CD4-positive, alpha-beta T cell treated with Interleukin-12 subunit alpha and Interleukin-12 subunit beta, for 1 hour (primary cell): ENCODE measurements around the gene PRKCE.

Experiments
- DNase-seq: peaks from one replicate; pipeline ENCODE4 v3.0.0-alpha.2; 2020

PRKCE gene

DNA sequence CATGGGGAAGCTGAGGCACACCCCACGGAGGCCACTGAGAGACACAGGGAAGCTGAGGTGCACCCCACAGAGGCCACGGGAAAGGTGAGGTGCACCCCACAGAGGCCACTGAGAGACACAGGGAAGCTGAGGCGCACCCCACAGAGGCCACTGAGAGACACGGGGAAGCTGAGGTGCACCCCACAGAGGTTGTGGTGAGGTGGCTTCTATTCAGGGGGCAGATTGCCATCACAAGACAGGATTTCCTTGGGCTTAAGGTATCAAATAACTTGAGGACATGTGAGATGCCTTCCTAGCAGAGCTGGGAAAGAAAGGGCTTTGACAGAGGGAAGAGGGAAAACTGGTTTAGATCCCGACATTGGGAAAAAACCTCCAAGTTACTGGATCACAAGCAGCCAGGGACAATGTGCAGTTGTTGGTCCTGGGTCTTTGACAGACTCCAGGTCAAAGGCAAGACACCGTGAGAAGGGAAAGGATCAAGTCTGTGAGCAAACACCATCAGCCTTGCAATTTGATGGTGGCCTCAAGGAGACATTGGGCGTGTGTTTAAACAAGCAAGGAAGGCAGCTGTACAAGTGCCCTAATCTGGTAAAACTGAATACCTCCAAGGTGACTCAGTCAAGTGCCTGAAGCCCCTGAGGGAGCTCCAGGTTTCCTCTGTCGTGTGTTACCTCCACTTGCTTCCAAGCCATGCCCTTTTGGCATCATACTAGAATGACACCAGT is 512.5 kb downstream of the PRKCE start:
- DNase-seq, result no peak

DNA sequence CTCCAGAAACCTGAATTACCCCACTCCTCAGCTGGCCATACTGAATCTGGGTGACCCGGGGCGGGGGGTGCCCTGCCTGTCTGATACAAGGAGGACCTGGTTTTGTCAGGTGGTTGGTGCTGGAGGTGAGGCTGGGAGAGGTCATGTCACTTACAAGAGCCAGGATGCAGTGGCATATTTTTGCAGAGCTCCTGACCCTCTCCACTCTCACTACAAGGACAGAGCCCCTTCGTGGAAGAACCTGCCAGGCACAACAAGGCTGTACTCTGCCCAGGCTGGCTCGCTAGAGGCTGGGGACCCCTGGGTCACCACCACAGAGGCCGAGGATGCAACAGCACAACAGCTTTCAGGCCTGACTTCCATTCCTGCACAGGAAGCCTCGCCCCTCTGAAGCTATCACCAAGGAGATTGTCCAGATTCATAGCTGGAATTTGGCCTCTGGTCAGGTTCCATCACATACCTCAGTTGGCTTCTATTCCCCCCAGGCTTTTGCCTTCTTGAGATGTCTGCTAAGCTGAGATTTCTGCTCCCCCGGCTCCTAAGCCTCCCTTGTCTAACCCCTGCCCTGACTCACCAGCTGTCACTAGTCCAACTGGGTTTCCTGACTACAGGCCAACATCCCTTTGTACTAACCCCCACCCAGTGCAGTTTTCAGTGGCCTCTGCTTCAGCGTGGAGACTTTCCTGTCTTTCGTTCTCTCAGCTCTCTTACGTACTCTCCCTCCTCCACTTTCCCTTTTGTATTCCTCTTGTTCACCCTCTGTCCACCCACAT is 513.2 kb downstream of the PRKCE start:
- DNase-seq, result no peak

DNA sequence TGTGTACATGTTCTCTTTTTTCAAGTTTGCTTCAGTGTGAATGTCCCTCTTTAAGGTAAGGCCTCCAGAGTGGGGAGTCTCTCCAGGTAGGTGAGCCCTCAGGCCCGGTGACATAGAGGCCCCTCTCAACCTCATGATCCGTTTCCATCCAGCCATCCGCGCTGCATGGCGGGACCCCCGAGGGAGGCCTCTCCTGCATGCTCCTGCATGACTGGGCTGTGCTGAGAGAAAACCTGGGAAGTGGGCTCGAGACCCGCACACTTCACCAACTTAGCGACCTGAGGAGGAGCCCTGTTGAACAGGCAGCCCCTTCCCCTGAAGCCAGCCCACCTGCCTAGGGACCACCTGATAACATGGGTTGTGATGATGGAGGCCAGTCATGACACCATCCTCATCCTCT is 514.4 kb downstream of the PRKCE start:
- no peak for DNase-seq

DNA sequence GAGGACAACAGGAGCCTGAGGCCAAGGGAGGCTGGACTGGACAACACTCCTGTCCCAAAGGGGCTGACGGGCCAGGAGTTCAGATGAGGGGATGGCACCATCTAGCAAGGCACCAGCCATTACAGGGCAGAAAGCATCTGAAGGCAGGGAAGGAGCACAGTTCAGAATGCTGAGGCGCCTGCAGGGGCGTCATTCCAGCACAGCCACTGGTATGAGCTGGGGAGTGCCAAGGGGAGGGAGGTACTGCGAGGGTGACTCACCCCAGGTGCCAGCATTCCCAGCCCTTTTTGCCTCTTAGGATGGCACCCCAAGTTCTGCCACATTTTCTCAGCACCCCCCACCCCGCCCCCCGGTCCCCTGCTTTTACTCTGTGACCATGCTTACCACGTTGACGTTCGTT is 515.9 kb downstream of the PRKCE start:
- DNase-seq, result no peak

DNA sequence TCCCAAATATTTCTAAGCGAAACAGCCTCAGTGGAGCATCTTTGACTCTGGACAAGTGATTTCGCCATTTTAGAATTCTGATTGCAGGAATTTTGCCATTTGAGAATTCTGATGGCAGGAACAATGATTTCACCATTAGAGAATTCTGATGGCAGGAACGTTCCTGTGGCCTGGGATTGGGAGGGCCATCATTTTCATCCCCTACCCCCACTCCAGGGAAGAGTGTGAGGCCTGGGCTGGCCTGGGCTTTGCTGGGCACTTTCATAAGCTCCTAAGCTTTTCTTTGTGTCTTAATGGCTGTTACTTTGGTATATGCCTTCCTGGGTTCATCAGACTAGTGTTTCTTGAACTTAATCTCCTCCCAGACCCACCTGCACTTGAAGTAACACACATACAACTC is 516.4 kb downstream of the PRKCE start:
- DNase-seq, result no peak

DNA sequence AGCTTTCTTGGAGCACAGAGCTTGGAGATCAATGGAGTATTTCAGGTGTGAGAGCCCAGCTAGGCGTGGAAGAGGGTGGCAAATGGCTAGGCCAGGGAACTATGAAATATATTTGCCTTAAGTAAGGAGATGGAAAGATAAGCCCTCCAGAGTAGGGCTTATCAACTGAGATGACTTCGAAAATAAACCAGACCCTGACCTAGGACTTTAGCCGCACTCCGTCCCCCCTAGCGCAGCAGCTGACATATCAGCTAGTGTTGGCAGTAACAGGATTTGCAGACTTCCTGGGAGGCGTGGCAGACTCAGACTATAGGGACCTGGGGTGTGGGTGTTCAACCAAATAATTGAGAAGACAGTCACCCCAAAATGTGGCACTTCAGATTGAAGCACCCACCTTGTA is 518.0 kb downstream of the PRKCE start:
- DNase-seq, result no peak

DNA sequence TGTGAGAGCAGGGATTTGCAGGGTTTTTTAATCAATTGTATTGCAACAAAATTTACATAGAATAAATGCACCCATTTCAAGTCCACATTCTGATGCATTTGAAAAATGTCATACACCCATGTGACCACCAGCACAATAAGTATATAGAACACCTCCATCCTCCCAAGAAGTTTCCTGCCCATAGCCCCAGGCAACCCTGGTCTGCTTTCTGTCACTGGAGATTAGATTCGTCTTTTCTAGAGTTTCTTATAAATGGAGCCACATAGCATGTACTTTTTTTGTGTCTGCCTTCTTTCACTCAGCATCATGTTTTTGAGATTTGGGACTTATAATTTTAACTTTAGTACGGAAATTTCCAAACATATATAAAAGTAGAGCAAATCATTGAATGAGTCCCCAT is 518.6 kb downstream of the PRKCE start:
- no peak for DNase-seq

DNA sequence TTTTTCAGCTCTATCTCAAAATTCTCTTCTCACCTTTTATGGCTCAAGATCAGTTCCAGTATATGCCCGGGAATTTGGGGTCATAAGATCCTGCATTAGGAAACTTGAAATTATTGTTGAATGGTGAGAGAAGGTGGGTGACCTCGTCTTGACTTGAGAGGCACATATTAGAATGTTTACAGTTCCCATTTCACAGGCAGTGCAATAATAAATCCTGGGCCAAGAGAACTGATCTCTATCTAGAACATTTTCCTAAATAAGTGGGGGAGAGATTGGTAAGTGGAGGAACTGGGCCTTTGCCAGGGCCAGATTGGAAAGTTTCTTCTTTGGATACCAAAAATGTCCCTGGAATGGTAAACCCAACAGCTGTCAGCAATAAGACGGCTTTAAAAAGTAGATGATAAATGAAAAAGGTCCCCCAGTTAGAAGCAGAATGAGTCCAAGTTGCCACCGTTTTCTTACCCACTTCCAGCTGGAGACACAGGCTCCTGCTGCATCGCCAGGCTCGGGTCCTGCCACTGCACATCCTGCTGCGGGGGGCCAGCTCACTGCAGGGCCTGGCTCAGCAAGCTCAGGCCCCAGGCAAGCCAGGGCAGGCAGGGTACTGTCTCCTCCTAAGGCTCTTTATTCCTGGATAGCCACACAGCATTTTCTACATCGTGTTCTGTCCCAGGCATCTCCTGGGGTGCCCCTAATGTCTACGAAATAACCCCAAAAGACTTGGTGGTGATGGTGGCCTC is 519.3 kb downstream of the PRKCE start:
- DNase-seq, result no peak

DNA sequence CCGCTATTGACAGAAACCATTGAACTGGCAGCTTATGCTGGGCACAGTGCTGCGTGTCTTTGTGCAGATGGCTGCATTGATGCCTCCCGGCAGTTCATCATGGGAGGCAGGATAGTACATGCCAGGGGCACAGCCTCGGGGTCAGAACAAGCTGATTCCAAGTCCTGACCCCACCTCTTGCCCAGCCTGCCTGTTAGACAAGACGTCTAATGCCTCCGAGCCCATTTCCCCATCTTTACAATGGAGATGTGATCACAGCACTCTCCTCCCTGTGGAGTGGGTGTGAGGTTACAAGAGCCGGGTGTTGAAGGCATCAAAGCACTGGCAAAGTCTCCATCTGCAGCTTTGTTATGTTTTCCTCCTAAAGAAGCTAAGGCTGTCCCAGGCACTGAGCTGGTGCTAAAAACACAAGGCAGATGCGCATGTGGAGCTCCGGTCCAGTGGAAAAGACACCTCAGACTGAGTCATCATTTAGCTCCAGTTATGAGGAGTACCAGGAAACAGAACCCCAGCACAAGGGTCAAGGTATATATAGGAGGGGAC is 520.0 kb downstream of the PRKCE start:
- DNase-seq, result no peak

DNA sequence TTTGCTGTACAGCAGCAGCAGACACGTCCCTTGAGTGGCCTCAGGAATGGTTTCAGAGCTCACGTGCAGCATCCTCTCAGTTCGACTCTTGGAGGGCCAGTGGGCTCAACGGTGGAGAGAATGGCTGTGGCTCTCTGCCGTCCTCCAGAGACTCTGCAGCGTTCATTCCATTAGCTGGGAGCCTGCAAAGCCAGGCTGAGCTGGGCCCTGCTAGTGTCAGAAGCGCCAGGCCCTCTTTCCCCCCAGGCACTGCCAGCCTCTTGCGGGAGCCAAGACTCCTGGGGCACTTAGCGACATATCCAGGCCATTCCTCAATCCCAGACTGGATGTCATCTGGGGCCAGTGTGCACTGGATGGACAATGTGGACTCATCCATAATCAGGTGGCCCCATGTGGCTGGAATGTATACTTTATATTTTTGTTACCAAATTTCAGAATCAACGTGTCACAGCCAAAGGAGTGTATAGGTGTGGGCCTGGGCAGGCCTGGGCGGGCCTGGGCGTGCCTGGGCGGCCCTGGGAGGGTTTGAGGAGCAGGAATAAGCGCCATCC is 520.6 kb downstream of the PRKCE start:
- DNase-seq, result no peak

DNA sequence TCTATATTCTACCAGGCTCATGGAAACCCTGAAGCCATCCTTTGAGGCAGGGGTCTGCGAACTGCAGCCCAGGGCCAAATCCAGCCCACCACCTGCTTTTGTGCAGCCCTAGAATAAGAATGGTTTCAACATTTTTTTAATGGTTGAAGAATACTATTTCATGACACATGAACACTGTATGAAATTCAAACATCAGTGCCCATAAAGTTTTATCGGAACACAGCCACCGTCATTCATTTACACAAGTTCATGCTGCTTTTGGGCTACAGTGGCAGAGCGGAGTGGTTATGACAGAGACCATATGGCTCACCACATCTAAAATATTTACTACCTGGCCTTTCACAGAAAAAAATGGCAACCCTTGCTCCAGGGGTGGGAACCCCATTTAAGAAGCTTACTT is 521.6 kb downstream of the PRKCE start:
- no peak for DNase-seq

DNA sequence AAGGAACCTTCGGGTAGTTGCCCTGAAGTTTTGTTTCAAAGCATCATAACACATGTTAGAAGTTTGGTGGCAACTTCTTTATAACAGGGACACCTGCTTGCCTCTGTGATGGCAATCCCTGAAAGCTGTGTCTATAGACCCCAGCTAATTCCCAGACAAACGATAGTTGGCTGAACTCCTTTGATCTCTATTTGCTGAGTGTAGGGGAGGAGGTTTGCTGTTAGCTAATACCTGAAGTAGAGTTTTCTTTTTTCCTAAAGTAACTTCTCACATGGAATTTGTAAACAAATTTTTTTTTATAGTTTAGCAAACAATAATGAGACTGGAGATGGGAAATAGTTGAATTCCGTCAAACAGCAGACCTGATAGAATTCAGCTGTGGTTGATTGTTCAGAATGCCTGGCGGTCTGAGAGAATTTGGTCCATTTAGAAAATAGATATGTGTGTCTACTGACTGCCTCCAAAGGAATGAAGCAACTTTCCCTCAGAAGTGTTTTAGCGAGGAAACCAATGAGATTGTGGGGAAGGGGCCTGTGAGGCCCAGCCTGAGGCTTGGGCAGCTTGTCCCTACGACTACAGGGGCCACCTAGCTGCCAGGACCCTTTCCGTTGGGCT is 522.3 kb downstream of the PRKCE start:
- no peak for DNase-seq

DNA sequence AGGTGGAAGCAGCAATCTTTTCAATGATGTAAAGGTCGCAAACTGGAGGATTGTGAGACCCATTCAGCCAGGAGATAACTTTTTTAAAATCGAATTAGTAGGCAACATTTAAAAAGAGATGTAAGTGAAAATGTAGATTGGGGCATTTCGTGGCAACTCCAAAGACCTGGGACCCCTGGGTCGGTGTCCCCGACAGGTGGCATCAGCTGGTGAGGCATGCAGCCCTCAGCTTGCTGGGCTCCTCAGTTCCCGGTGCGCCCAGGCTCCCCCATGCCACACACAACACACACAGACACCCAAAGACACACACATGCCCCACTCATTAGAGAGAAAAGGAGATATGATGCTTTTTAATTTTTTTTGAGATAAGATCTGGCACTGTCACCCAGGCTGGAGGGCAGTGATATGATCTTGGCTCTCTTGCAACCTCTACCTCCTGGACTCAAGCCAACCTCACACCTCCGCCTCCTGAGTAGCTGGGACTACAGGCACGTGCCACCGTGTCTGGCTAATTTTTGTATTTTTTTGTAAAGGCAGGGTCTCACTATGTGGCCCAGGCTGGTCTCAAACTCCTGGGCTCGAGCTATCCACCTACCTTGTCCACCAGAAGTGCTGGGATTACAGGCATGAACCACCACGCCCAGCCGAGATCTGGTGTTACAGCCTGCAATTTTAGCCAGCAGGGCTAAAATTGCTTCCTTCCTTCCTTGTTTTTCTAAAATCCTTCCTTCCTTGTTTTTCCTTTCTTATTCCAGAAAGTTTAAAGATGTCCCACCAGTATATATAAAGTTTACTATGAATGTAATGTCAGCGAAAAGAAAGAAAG is 523.1 kb downstream of the PRKCE start:
- no peak for DNase-seq

DNA sequence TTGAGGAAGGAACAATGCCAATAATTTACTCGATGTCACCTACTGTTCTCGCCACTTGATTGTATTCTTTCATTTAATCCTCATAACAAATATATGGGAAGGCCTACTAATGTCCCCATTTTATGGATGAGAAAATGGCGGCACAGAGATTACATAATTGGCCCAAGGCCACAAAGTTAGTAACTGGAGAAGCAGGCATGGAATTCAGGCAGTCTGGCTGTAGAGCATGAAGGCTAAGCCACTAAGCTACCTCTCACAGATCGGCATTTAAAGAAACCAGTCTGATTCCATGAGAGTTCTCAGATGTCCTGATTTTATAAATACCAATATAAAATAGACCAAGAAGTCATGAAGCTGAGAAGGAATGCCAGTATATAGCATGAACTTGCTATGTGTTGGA is 523.9 kb downstream of the PRKCE start:
- DNase-seq, result no peak

DNA sequence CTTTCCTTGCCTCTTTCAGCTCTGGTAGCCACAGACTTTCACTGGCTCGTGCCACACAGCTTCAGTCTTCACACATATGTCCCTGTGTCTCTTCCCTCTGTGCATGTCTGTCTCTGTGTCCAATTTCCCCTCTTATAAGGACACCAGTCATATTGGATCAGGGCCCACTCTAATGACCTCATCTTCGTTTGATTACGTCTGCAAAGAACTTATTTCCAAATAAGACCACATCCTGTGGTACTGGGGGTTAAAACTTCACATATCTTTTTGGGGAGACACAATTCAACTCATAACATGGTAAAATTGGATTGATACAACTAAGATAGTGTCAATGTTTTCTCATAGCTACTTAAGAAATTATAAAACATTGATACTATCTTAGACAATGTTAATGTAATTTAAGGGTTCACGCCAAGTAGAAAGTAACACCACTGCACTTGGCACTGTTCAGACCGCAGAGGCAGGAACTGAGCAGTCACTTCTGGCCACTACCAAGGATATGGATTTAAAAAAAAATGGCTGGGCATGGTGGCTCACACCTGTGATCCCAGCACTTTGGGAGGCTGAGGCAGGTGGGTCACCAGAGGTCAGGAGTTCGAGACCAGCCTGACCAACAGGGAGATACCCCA is 526.1 kb downstream of the PRKCE start:
- DNase-seq, result no peak

DNA sequence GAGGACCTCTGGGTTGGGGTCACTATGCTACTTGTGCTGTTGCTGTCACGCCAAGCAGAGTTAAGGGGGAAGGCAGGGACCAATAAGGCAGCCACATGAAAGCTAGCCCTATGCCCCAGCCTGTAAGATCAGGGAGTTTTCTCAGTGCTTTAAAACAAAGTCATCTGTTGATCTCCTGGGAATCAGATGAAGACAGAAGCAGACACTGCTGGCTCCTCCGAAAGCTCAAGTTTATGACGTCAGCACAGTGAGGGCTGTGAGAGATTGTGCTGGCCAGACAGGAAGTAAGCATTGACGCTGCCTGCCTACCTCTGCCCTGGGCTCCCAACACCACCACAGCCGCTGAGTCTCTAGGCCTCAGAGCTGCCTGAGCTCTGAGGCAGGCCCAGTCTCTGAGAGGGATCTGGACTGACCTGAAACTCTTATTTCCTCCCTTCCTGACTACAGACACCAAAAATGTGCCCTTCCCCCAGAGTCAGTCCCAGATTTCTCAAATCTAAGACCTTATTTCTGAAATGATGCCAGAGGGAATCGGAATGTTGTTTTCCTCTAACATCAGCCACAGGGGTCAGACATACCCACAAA is 527.7 kb downstream of the PRKCE start:
- peak; percentile 61 for DNase-seq

DNA sequence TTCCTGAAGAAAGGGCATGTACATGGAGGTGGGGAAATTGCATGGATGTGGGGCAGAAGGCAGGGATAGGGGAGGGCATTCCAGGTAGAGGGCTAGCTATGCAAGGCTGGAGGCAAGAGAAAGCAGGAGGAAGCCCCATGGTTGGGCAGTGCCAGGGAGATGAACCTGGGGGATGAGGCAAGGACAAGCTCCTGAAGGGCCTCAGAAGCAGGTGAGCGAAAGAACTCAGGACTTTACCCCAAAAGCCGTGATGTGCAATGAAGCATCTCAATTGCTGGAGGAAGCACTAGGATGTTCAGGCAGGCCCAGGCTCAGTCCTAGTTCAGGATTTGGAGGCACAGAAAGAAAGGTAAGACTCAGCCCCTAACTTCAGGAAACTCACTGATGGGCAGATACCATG is 528.7 kb downstream of the PRKCE start:
- DNase-seq, result no peak

DNA sequence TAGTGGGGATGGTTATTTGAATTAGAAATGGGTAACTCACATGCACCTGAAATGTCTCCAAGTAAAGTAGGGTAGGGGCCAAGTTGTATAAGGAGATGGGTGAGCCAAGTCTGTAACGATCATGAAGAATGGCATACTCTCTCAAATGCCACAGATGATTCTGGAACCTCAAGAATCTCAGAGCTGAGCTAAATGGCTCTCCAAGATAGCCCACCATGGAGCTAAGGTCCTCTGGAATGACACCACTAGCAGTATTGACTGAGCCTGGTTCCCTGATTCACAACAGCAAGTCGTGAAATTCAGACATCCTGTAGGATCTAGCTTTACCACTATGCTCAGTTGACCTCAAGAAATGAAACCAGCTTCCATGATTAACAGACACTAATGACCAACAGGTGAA is 529.8 kb downstream of the PRKCE start:
- DNase-seq, result no peak

DNA sequence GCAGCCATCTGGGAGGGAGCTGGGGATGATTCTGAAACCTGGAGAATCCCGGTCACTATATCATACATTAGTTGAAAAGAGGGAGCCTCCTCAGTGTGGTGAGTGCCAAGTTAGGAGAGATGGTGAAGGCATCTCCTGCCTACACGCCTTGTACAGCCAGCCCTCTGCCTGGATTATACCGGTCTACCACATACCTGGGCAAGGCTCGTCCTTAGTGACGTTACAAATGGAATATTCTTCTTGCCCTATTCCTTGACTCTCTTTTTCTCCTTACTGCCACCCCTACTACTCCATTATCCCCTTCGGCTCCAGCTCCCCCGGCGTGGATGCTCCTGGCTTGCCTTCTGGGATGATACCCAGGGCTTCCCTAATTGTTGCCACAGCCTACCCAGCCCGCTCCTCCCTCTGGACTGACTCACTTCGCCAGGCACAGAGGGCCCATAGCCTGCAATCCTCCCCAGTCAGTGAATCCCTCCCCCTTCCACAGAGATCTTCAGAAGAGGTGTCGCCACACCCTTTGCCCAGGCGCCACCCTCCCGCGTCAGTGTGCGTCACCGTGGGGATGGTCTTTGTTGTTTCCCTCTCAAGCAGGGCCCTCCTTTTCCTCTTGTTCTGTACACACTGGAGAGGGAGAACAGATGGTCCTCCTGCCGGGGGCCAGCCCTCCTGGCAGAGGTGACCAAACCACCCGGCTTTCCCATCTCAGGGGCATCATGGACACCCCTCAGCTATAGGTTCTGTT is 530.5 kb downstream of the PRKCE start:
- no peak for DNase-seq

DNA sequence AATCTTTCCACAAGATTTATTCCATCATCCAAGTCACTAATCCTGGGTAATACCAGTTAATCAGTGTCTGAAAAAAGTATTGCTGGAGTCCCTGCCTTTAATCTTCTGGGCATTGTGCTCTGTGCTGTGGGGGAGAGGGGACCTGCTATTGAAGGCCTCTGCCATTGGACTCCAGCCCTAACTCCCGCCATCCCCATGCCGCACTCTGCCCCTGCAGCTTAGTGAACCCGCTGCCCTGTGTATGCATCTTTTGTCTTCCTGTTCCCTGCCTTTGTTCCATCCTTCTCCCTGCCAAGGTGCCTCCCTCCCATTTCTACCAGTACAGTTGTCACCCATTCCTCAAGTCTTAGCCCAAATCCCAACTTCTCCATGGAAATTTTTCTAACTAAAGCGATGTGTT is 532.0 kb downstream of the PRKCE start:
- DNase-seq, result no peak
